Left hindlimb (tissue), 1 donor: ENCODE data around the gene ADH6.
A peak's percentile ranks its signal among the peaks of the same experiment; 100 is the strongest.
"Not testable (repeated sequence)": the region's sequence is repeated elsewhere in the genome, so short reads cannot be mapped to it uniquely, and the experiment has no call there.

ENCODE experiments used
- DNase-seq: peaks from one replicate; pipeline ENCODE4 v3.0.0-alpha.2; 2018

The ADH6 gene

GRCh38 chr4:99189900-99190299, 29.1 kb downstream of the ADH6 start:
- not testable (repeated sequence) for DNase-seq

- no peak for DNase-seq
Observed at GRCh38 chr4:99186029-99186428, 33.0 kb downstream of the ADH6 start.

GRCh38 chr4:99185581-99185980, 33.5 kb downstream of the ADH6 start:
- DNase-seq, result no peak

GRCh38 chr4:99180382-99181070, 38.5 kb downstream of the ADH6 start:
- DNase-seq, result peak; percentile 40

GRCh38 chr4:99179626-99180025, 39.4 kb downstream of the ADH6 start:
- no peak for DNase-seq

- no peak for DNase-seq
Observed at GRCh38 chr4:99179178-99179577, 39.9 kb downstream of the ADH6 start.

- DNase-seq, result no peak
Observed at GRCh38 chr4:99166544-99166943, 52.5 kb downstream of the ADH6 start.

GRCh38 chr4:99165978-99166377, 53.1 kb downstream of the ADH6 start:
- DNase-seq, result no peak

GRCh38 chr4:99161373-99162099, 57.5 kb downstream of the ADH6 start:
- no peak for DNase-seq

- DNase-seq, result no peak
Observed at GRCh38 chr4:99159699-99160098, 59.3 kb downstream of the ADH6 start.

GRCh38 chr4:99157478-99157935, 61.5 kb downstream of the ADH6 start:
- no peak for DNase-seq

GRCh38 chr4:99156992-99157391, 62.1 kb downstream of the ADH6 start:
- no peak for DNase-seq

- no peak for DNase-seq
Observed at GRCh38 chr4:99154658-99155342, 64.2 kb downstream of the ADH6 start.
